HEK293 (cell line): ENCODE results near the gene FOXO1.

Experiments
- CTCF ChIA-PET: fragments of 350-600 bp; formaldehyde crosslinking; extraction: SDS; loops from one replicate; lab custom pipeline; 2021; ENCODE audit warnings: antibody characterized with exemption; lab: Yijun Ruan, JAX
- POLR2A ChIA-PET: fragments of 300-600 bp; formaldehyde crosslinking; extraction: SDS; loops from one replicate; lab custom pipeline; 2020; ENCODE audit warnings: antibody characterized with exemption, inconsistent platforms; lab: Yijun Ruan, JAX
- H3K27ac ChIP-seq: fragments of 200-500 bp; sonication (Bioruptor generic); 2 replicates; pipeline ENCODE4 v1.5.1; 2014; ENCODE audit warnings: low read depth, low read length, control low read depth, inconsistent platforms; ENCODE audit errors: extremely low read depth
- H3K36me3 ChIP-seq, 2 experiments: fragments of 200-500 bp in 1 of 2; sonication (Bioruptor generic) in 1 of 2; 1 replicate in 1 of 2; 2 replicates in 1 of 2; pipeline ENCODE4 v1.5.1; 2014 to 2017; ENCODE audit warnings: inconsistent platforms in 2 of 2, low read length in 2 of 2; ENCODE audit not compliant: control insufficient read depth in 2 of 2, insufficient read depth in 1 of 2
- H3K4me1 ChIP-seq: fragments of 200-500 bp; sonication (Bioruptor generic); 2 replicates; pipeline ENCODE4 v1.5.1; 2014; ENCODE audit warnings: mild to moderate bottlenecking, low read length, inconsistent platforms; ENCODE audit not compliant: control insufficient read depth, insufficient read depth
- H3K4me3 ChIP-seq: 2 replicates; pipeline ENCODE4 v1.5.1; 2011; ENCODE audit warnings: low read depth, mild to moderate bottlenecking, control low read depth, low read length, moderate library complexity
- H3K9me3 ChIP-seq: fragments of 200-500 bp; sonication (Bioruptor generic); 2 replicates; pipeline ENCODE4 v1.5.1; 2014; ENCODE audit warnings: low read depth, low read length, inconsistent platforms; ENCODE audit not compliant: control insufficient read depth, insufficient read depth
- HOXA7 ChIP-seq: sonication (generic); formaldehyde crosslinking; IDR thresholded peaks from 2 replicates; pipeline ENCODE4 v1.8.1; 2022; ENCODE audit warnings: missing genetic modification reagents, borderline replicate concordance
- PRDM1 ChIP-seq: fragments of 450-650 bp; formaldehyde crosslinking; IDR thresholded peaks from 2 replicates; pipeline ENCODE4; 2016; ENCODE audit warnings: missing biosample characterization, missing genetic modification characterization
- REST ChIP-seq: fragments of 450-650 bp; formaldehyde crosslinking; IDR thresholded peaks from 2 replicates; pipeline ENCODE4 v1.5.1; 2016; ENCODE audit warnings: missing biosample characterization, missing genetic modification characterization
- TCF7L2 ChIP-seq: IDR thresholded peaks from 2 replicates; pipeline ENCODE4 v1.6.1; 2011; ENCODE audit warnings: low read depth, mild to moderate bottlenecking, inconsistent platforms, low read length, moderate library complexity, borderline replicate concordance
- ZBTB21 ChIP-seq: fragments of 450-650 bp; formaldehyde crosslinking; IDR thresholded peaks from 2 replicates; pipeline ENCODE4 v1.5.1; 2017; ENCODE audit warnings: missing biosample characterization, missing genetic modification characterization
- ZBTB49 ChIP-seq: fragments of 450-650 bp; formaldehyde crosslinking; IDR thresholded peaks from 2 replicates; pipeline ENCODE4 v1.5.1; 2016; ENCODE audit warnings: missing biosample characterization, missing genetic modification characterization, low read depth
- ZFHX2 ChIP-seq: fragments of 450-650 bp; formaldehyde crosslinking; conservative IDR thresholded peaks from 2 replicates; pipeline ENCODE4 v1.5.1; 2016; ENCODE audit warnings: missing biosample characterization, missing genetic modification characterization
- ZNF133 ChIP-seq: fragments of 450-650 bp; formaldehyde crosslinking; IDR thresholded peaks from 2 replicates; pipeline ENCODE4 v1.5.1; 2016; ENCODE audit warnings: missing biosample characterization, missing genetic modification characterization
- ZNF138 ChIP-seq: fragments of 450-650 bp; formaldehyde crosslinking; IDR thresholded peaks from 2 replicates; pipeline ENCODE4 v1.5.1; 2016; ENCODE audit warnings: missing biosample characterization, missing genetic modification characterization, borderline replicate concordance
- ZNF16 ChIP-seq: fragments of 450-650 bp; formaldehyde crosslinking; IDR thresholded peaks from 2 replicates; pipeline ENCODE4 v1.5.1; 2016; ENCODE audit warnings: low read depth, missing biosample characterization, missing genetic modification characterization
- ZNF211 ChIP-seq: fragments of 450-650 bp; formaldehyde crosslinking; IDR thresholded peaks from 2 replicates; pipeline ENCODE4 v1.5.1; 2016; ENCODE audit warnings: low read depth, missing biosample characterization, missing genetic modification characterization
- ZNF266 ChIP-seq: fragments of 450-650 bp; formaldehyde crosslinking; IDR thresholded peaks from 2 replicates; pipeline ENCODE4 v1.5.1; 2016; ENCODE audit warnings: missing biosample characterization, missing genetic modification characterization, low read depth
- ZNF302 ChIP-seq: fragments of 450-650 bp; formaldehyde crosslinking; IDR thresholded peaks from 2 replicates; pipeline ENCODE4 v1.5.1; 2016; ENCODE audit warnings: missing biosample characterization, missing genetic modification characterization, low read depth
- ZNF311 ChIP-seq: fragments of 450-650 bp; formaldehyde crosslinking; IDR thresholded peaks from 2 replicates; pipeline ENCODE4 v1.5.1; 2017; ENCODE audit warnings: missing biosample characterization, missing genetic modification characterization, borderline replicate concordance
- ZNF354C ChIP-seq: fragments of 450-650 bp; formaldehyde crosslinking; IDR thresholded peaks from 2 replicates; pipeline ENCODE4 v1.5.1; 2016; ENCODE audit warnings: missing biosample characterization, missing genetic modification characterization, low read depth, borderline replicate concordance
- ZNF501 ChIP-seq: fragments of 450-650 bp; formaldehyde crosslinking; IDR thresholded peaks from 2 replicates; pipeline ENCODE4 v1.5.1; 2016; ENCODE audit warnings: missing biosample characterization, missing genetic modification characterization
- ZNF549 ChIP-seq: fragments of 450-650 bp; IDR thresholded peaks from 2 replicates; pipeline ENCODE4 v1.5.1; 2018; ENCODE audit warnings: missing biosample characterization, missing genetic modification characterization, mild to moderate bottlenecking, inconsistent platforms, moderate library complexity
- ZNF621 ChIP-seq: fragments of 450-650 bp; formaldehyde crosslinking; IDR thresholded peaks from 2 replicates; pipeline ENCODE4 v1.5.1; 2017; ENCODE audit warnings: missing biosample characterization, missing genetic modification characterization
- ZNF677 ChIP-seq: fragments of 450-650 bp; IDR thresholded peaks from 2 replicates; pipeline ENCODE4 v1.5.0; 2018; ENCODE audit warnings: missing biosample characterization, mild to moderate bottlenecking, missing genetic modification characterization, moderate library complexity
- ZNF843 ChIP-seq: fragments of 450-650 bp; formaldehyde crosslinking; IDR thresholded peaks from 2 replicates; pipeline ENCODE4 v1.5.1; 2016; ENCODE audit warnings: missing biosample characterization, missing genetic modification characterization
- ZSCAN23 ChIP-seq: fragments of 450-650 bp; formaldehyde crosslinking; IDR thresholded peaks from 2 replicates; pipeline ENCODE4 v1.5.1; 2016; ENCODE audit warnings: missing biosample characterization, missing genetic modification characterization
- ZSCAN30 ChIP-seq: fragments of 450-650 bp; IDR thresholded peaks from 2 replicates; pipeline ENCODE4 v1.5.1; 2018; ENCODE audit warnings: missing biosample characterization, mild to moderate bottlenecking, missing genetic modification characterization, moderate library complexity
- TF ChIP-seq, protein P1 (sequence below): fragments of 450-650 bp; formaldehyde crosslinking; IDR thresholded peaks from 2 replicates; pipeline ENCODE4 v1.5.1; 2016; ENCODE audit warnings: missing biosample characterization, missing genetic modification characterization

The FOXO1 gene

DNA sequence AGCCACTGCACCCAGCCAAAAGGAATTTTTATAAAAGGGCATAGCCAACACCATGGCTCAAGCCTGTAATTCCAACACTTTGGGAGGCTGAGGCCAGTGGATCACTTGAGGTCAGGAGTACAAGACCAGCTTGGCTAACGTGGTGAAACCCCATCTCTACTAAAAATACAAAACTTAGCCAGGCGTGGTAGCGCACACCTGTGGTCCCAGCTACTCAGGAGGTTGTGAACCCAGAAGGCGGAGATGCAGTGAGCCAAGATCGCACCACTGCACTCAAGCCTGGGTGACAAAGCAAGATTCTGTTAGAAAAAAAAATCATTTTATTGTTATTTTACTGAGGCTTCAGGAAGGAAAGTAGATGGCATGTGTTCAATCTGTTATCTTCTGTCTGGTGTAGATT, 31.3 kb upstream of the FOXO1 start (continued):
- no peak for TF ChIP-seq REST (tag by site-specific recombination)
- TF ChIP-seq ZSCAN23 = no peak
- no peak for TF ChIP-seq ZNF677 (tag by site-specific recombination)
- no peak for TF ChIP-seq ZSCAN30 (tag by site-specific recombination)
- TF ChIP-seq ZNF302 = no peak
- TF ChIP-seq HOXA7 = no peak
- no peak for TF ChIP-seq ZNF354C
- no peak for TF ChIP-seq TCF7L2
- TF ChIP-seq ZNF16 (tag by site-specific recombination) = no peak
- TF ChIP-seq ZBTB21 (tag by site-specific recombination) = no peak
- TF ChIP-seq ZNF311 (tag by site-specific recombination) = no peak
- no peak for TF ChIP-seq ZFHX2

- TF ChIP-seq ZNF311 (tag by site-specific recombination) (no peak), ZNF843 (tag by site-specific recombination) (no peak), ZBTB49 (tag by site-specific recombination) (no peak), ZNF266 (no peak), PRDM1 (tag by site-specific recombination) (no peak)
- ChIA-PET POLR2A (no interaction called here), CTCF (no interaction called here)
- H3K4me1 ChIP-seq = no peaks in the 10 kb centered on the region
- no peaks in the 10 kb centered on the region for H3K9me3 ChIP-seq
- H3K27ac ChIP-seq = no peak overlapping the region
- H3K36me3 ChIP-seq = no peaks in the 10 kb centered on the region
- no peak overlapping the region for H3K4me3 ChIP-seq
These were observed 28.0 kb upstream of the FOXO1 start for GRCh38 chr13:40694426-40694825.

DNA sequence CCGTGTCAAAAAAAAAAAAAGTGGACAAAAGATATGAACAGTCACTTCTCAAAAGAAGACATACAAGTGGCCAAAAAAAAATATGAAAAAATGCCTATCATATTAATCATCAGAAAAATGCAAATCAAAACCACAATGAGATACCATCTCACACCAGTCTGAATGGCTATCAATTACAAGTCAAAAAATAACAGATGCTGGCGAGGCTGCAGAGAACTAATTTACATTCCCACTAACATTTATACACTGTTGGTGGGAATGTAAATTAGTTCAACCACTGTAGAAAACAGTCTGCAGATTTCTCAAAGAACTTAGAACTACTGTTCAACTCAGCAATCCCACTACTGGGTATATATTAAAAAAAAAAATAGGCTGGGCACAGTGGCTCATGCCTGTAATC, 26.5 kb upstream of the FOXO1 start:
- H3K4me3 ChIP-seq = no peak overlapping the region
- no peaks in the 10 kb centered on the region for H3K4me1 ChIP-seq
- no peaks in the 10 kb centered on the region for H3K36me3 ChIP-seq
- TF ChIP-seq, protein P1, sequence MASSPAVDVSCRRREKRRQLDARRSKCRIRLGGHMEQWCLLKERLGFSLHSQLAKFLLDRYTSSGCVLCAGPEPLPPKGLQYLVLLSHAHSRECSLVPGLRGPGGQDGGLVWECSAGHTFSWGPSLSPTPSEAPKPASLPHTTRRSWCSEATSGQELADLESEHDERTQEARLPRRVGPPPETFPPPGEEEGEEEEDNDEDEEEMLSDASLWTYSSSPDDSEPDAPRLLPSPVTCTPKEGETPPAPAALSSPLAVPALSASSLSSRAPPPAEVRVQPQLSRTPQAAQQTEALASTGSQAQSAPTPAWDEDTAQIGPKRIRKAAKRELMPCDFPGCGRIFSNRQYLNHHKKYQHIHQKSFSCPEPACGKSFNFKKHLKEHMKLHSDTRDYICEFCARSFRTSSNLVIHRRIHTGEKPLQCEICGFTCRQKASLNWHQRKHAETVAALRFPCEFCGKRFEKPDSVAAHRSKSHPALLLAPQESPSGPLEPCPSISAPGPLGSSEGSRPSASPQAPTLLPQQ = no peak
- no peak for TF ChIP-seq ZNF549 (tag by site-specific recombination)
- TF ChIP-seq ZNF133 (tag by site-specific recombination) = no peak
- no peak for TF ChIP-seq ZNF621 (tag by site-specific recombination)
- no peak for TF ChIP-seq ZNF211
- TF ChIP-seq ZNF138 (tag by site-specific recombination) = no peak
- no peak for TF ChIP-seq ZNF501 (tag by site-specific recombination)
- POLR2A ChIA-PET = no interaction called here
- no peaks in the 10 kb centered on the region for H3K9me3 ChIP-seq
- CTCF ChIA-PET = no interaction called here
- no peak overlapping the region for H3K27ac ChIP-seq
